Common myeloid progenitor, CD34-positive (primary cell): ENCODE results near the gene HTRA2.
A peak's percentile ranks its signal among the peaks of the same experiment; 100 is the strongest.

Experiments
- CTCF ChIA-PET: fragments of 350-600 bp; sonication (Branson Sonifier 250); formaldehyde crosslinking; loops from one replicate; lab custom pipeline; 2021; ENCODE audit warnings: antibody characterized with exemption; lab: Charles Lee
- POLR2A ChIA-PET: fragments of 350-600 bp; sonication (Branson Sonifier 250); formaldehyde crosslinking; loops from one replicate; lab custom pipeline; 2021; ENCODE audit warnings: antibody characterized with exemption; lab: Charles Lee
- DNase-seq, 3 donors: peaks; one replicate each; pipeline versions ENCODE4 v3.0.0 to v3.0.0-alpha.2; 2013
- H3K27ac ChIP-seq, 2 experiments: 1 replicate in 1 of 2; 2 replicates in 1 of 2; pipeline ENCODE4 v1.7.0; 2013; ENCODE audit warnings: inconsistent platforms in 2 of 2, low read length in 2 of 2, mild to moderate bottlenecking in 2 of 2, low read depth in 1 of 2, moderate library complexity in 1 of 2; ENCODE audit not compliant: severe bottlenecking in 2 of 2, insufficient read depth in 1 of 2, poor library complexity in 1 of 2
- H3K27me3 ChIP-seq, 5 experiments: replicated peaks in 2 of 5; 1 replicate in 3 of 5; 2 replicates in 2 of 5; pipeline versions ENCODE4 v1.6.1 to v1.7.0; 2013; ENCODE audit warnings: low read length in 4 of 5, mild to moderate bottlenecking in 2 of 5, moderate library complexity in 2 of 5, inconsistent platforms in 1 of 5; ENCODE audit not compliant: insufficient read depth in 5 of 5, control insufficient read depth in 4 of 5
- H3K36me3 ChIP-seq, 4 experiments: 1 replicate in 2 of 4; 2 replicates in 2 of 4; pipeline versions ENCODE4 v1.6.1 to v1.7.0; 2013; ENCODE audit warnings: low read length in 3 of 4, control low read depth in 1 of 4, mild to moderate bottlenecking in 1 of 4; ENCODE audit not compliant: control insufficient read depth in 4 of 4, insufficient read depth in 4 of 4
- H3K4me1 ChIP-seq, 4 experiments: 1 replicate in 3 of 4; 2 replicates in 1 of 4; pipeline versions ENCODE4 v1.6.1 to v1.7.1; 2013; ENCODE audit warnings: low read length in 3 of 4, mild to moderate bottlenecking in 3 of 4, control low read depth in 1 of 4, inconsistent platforms in 1 of 4, moderate library complexity in 1 of 4; ENCODE audit not compliant: control insufficient read depth in 4 of 4, insufficient read depth in 4 of 4; ENCODE audit errors: control extremely low read depth in 1 of 4
- H3K4me3 ChIP-seq, 7 experiments: 1 replicate in 4 of 7; 2 replicates in 3 of 7; pipeline versions ENCODE4 v1.5.1 to v1.7.0; 2013; ENCODE audit warnings: mild to moderate bottlenecking in 7 of 7, low read length in 6 of 7, moderate library complexity in 6 of 7, inconsistent platforms in 2 of 7, low read depth in 2 of 7, control low read depth in 1 of 7; ENCODE audit not compliant: insufficient read depth in 4 of 7, control insufficient read depth in 1 of 7; ENCODE audit errors: extremely low read depth in 1 of 7
- H3K9me3 ChIP-seq, 5 experiments: 1 replicate in 4 of 5; 2 replicates in 1 of 5; pipeline versions ENCODE4 v1.6.1 to v1.7.1; 2013; ENCODE audit warnings: low read length in 4 of 5, mild to moderate bottlenecking in 2 of 5, inconsistent platforms in 1 of 5, low read depth in 1 of 5, moderate library complexity in 1 of 5; ENCODE audit not compliant: control insufficient read depth in 4 of 5, insufficient read depth in 2 of 5; ENCODE audit errors: control extremely low read depth in 1 of 5
- WGBS: methylation state at CpG from one replicate; pipeline ENCODE4 v1.1.5; 2013; ENCODE audit not compliant: insufficient coverage; 5-methylcytosine and 5-hydroxymethylcytosine counted together

The HTRA2 gene

GRCh38 chr2:74550231-74550630, 20.5 kb downstream of the HTRA2 start:
- POLR2A ChIA-PET, result no interaction called here
- no peak for DNase-seq
- 98% methylated on average over 5 of the region's 7 CpGs for WGBS

GRCh38 chr2:74551530-74551929, 21.8 kb downstream of the HTRA2 start:
- Histone ChIP-seq H3K9me3 (no peaks in the 10 kb centered on the region), H3K27me3 (no peaks in the 10 kb centered on the region), H3K36me3 (peaks cover 0 to 13% (median 3%) of the 10 kb centered on the region in 4 experiments), H3K4me1 (peaks cover 6 to 71% (median 54%) of the 10 kb centered on the region in 4 experiments), H3K4me3 (no peak overlapping the region), H3K27ac (no peak overlapping the region)
- CTCF ChIA-PET, result interaction anchor here (1.0 to 3.4 kb wide), 5 partner anchors 15 to 35 kb away, joined by 3 to 22 read pairs (median 4); no protein-coding TSS in a partner anchor
- POLR2A ChIA-PET, result no interaction called here
- no peak for DNase-seq

More at GRCh38 chr2:74550231-74550630, 20.5 kb downstream of the HTRA2 start:
- no peak overlapping the region for H3K27ac ChIP-seq
- no peaks in the 10 kb centered on the region for H3K9me3 ChIP-seq
- peaks cover 0 to 3% (median 0%) of the 10 kb centered on the region in 4 experiments for H3K36me3 ChIP-seq
- H3K4me3 ChIP-seq, result peak overlapping the region in 4 of 7 experiments; percentile 67 to 89 (median 81)
- no peaks in the 10 kb centered on the region for H3K27me3 ChIP-seq
- CTCF ChIA-PET, result interaction anchor here (1.0 to 3.4 kb wide), 6 partner anchors 9 to 67 kb away, joined by 3 to 22 read pairs (median 6); partner anchors contain the start of genes CCDC142 and TTC31
- peaks cover 6 to 59% (median 43%) of the 10 kb centered on the region in 4 experiments for H3K4me1 ChIP-seq

GRCh38 chr2:74551942-74552913, 22.5 kb downstream of the HTRA2 start:
- no peaks in the 10 kb centered on the region for H3K27me3 ChIP-seq
- WGBS, result 67% methylated on average over 21 of the region's 21 CpGs
- DNase-seq, result peak in 2 of 3 donors; percentile 53 to 61
- ChIA-PET POLR2A (interaction anchor here (0.6 kb wide), 1 partner anchor 219 kb away, joined by 3 read pairs; no protein-coding TSS in a partner anchor), CTCF (interaction anchor here (1.0 to 3.4 kb wide), 6 partner anchors 14 to 34 kb away, joined by 3 to 22 read pairs (median 4); no protein-coding TSS in a partner anchor)
- H3K27ac ChIP-seq, result no peak overlapping the region
- no peaks in the 10 kb centered on the region for H3K9me3 ChIP-seq
- H3K4me1 ChIP-seq, result peaks cover 6 to 78% (median 55%) of the 10 kb centered on the region in 4 experiments
- H3K36me3 ChIP-seq, result peaks cover 0 to 20% (median 10%) of the 10 kb centered on the region in 4 experiments
- H3K4me3 ChIP-seq, result no peak overlapping the region

- CTCF ChIA-PET, result interaction anchor here (0.7 to 3.4 kb wide), 6 partner anchors 15 to 50 kb away, joined by 3 to 22 read pairs (median 3); no protein-coding TSS in a partner anchor
Observed at GRCh38 chr2:74552914-74553811, 23.4 kb downstream of the HTRA2 start.

GRCh38 chr2:74553892-74554819, 24.4 kb downstream of the HTRA2 start, which contains the start of the genes DOK1 and LOXL3:
DOK1 (plus strand) TSS chr2:74554720; CDS start chr2:74554755, 35 bp downstream.
LOXL3 (minus strand) TSS chr2:74553942; CDS start chr2:74552634, 1,308 bp downstream.
- H3K27ac ChIP-seq, result peak within 1 kb of the TSS in 1 of 2 experiments; percentile 78
- no peaks in the 10 kb centered on the region for H3K27me3 ChIP-seq
- DNase-seq, result peak; percentile 80 to 92 (median 89)
- peak within 1 kb of the TSS; percentile 65 to 98 (median 93) for H3K4me3 ChIP-seq
- peaks cover 0 to 81% (median 45%) of the 10 kb centered on the region in 4 experiments for H3K4me1 ChIP-seq
- H3K9me3 ChIP-seq, result no peaks in the 10 kb centered on the region
- peaks cover 0 to 31% (median 11%) of the 10 kb centered on the region in 4 experiments for H3K36me3 ChIP-seq
- under 1% methylated on average over 59 of the region's 73 CpGs for WGBS
- ChIA-PET POLR2A (interaction anchor here (0.6 to 2.4 kb wide), 5 partner anchors 15 to 129 kb away, joined by 3 to 9 read pairs (median 3); partner anchors contain the start of genes MRPL53 and WBP1), CTCF (interaction anchor here (0.9 to 1.4 kb wide), 2 partner anchors 18 to 31 kb away, joined by 3 to 7 read pairs; no protein-coding TSS in a partner anchor)

More at GRCh38 chr2:74552914-74553811, 23.4 kb downstream of the HTRA2 start:
- Histone ChIP-seq H3K9me3 (no peaks in the 10 kb centered on the region), H3K4me3 (peak overlapping the region in 6 of 7 experiments; percentile 70 to 98 (median 94)), H3K27me3 (no peaks in the 10 kb centered on the region), H3K36me3 (peaks cover 0 to 29% (median 11%) of the 10 kb centered on the region in 4 experiments), H3K27ac (peak overlapping the region in 1 of 2 experiments; percentile 78), H3K4me1 (peaks cover 2 to 82% (median 52%) of the 10 kb centered on the region in 4 experiments)
- POLR2A ChIA-PET, result interaction anchor here (0.6 to 2.4 kb wide), 3 partner anchors 14 to 218 kb away, joined by 3 to 9 read pairs (median 3); partner anchors contain the start of gene WBP1
- 93% methylated on average over 25 of the region's 27 CpGs for whole genome bisulfite sequencing
- DNase-seq, result peak in 1 of 3 donors; percentile 27
